ENCODE data around the gene GPS1.

GPS1 gene

DNA sequence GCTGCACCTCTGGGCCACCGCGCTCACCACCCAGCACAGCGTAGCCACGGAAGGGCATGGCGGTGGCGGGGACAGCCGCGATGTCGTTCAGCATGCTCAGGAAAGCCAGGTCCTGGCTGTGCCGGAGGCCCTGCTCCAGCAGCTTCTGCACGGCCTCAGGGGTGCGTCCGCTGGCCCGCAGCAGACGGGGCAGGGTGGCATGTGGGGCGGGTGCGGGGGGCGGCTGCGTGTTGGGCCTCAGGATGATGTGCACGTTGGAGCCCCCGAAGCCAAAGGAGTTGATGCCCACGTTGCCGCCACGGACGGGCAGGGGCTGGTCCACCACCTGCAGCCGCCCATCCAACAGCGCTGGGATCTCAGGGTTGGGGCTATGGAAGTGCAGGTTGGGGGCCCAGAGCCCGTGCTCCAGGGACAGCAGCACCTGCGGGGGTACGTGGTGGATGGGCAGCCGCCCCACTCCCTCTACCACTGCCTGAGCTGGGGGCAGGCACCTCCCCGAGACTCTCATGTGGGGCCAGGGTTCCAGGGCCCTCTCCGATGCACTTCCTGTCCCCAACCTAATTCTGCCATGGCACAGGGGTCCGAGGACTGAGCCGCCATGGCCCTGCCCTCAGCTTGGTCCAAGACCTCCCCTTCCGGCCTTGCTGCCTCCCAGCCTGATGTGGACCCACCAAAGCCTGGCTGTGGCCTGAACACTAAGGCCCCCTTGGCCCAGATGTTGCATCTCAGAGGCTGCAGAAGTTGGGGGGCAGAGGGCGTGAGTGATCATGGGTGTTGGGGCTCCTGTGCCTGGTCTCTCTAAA, 39.8 kb downstream of the GPS1 start:
- Histone ChIP-seq H3K27me3 (replicated peaks; ENCODE audit: control insufficient read depth, insufficient read depth, low read length) (no peaks in the 10 kb centered on the region), H3K36me3 (ENCODE audit: control insufficient read depth, insufficient read depth, low read length) (peaks cover 71% of the 10 kb centered on the region), H3K4me3 (replicated peaks; ENCODE audit: low read depth, low read length) (no peak overlapping the region)
- TF ChIP-seq, protein P1, sequence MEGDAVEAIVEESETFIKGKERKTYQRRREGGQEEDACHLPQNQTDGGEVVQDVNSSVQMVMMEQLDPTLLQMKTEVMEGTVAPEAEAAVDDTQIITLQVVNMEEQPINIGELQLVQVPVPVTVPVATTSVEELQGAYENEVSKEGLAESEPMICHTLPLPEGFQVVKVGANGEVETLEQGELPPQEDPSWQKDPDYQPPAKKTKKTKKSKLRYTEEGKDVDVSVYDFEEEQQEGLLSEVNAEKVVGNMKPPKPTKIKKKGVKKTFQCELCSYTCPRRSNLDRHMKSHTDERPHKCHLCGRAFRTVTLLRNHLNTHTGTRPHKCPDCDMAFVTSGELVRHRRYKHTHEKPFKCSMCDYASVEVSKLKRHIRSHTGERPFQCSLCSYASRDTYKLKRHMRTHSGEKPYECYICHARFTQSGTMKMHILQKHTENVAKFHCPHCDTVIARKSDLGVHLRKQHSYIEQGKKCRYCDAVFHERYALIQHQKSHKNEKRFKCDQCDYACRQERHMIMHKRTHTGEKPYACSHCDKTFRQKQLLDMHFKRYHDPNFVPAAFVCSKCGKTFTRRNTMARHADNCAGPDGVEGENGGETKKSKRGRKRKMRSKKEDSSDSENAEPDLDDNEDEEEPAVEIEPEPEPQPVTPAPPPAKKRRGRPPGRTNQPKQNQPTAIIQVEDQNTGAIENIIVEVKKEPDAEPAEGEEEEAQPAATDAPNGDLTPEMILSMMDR (IDR thresholded peaks at IDR 0.05; ENCODE audit: insufficient read depth, low read length, poor library complexity, severe bottlenecking), result no peak
- no peak for DNase-seq (ENCODE audit: extremely low read depth, insufficient read length)

DNA sequence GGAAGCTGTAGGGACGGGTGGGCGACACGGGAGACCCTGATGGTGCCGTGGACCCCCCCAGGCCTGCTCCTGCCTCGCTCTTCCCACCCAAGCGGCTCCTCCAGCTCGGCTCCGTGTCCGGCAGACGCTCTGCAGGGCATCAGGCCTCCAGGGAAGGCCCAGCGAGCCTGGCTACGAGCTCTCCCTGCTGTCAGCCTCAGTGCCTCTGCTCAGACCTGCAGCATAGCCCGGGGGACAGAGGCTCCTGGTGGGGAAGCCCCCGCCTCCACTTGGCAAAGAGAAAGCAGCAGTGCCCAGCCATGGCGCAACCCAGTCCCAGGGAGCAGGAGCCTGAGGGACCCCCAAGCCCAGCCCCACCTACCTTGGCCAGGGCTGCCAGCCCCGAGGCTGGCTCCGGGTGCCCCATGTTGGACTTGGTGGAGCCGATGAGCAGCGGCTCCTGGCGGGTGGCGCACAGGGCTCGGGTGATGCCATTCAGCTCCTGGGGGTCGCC, 40.4 kb downstream of the GPS1 start:
- TF ChIP-seq, protein P1 (IDR thresholded peaks at IDR 0.05; ENCODE audit: insufficient read depth, low read length, poor library complexity, severe bottlenecking), result no peak
- H3K36me3 ChIP-seq (ENCODE audit: control insufficient read depth, insufficient read depth, low read length), result peaks cover 69% of the 10 kb centered on the region
- DNase-seq (ENCODE audit: extremely low read depth, insufficient read length), result no peak
- H3K4me3 ChIP-seq (replicated peaks; ENCODE audit: low read depth, low read length), result no peak overlapping the region
- no peaks in the 10 kb centered on the region for H3K27me3 ChIP-seq (replicated peaks; ENCODE audit: control insufficient read depth, insufficient read depth, low read length)

DNA sequence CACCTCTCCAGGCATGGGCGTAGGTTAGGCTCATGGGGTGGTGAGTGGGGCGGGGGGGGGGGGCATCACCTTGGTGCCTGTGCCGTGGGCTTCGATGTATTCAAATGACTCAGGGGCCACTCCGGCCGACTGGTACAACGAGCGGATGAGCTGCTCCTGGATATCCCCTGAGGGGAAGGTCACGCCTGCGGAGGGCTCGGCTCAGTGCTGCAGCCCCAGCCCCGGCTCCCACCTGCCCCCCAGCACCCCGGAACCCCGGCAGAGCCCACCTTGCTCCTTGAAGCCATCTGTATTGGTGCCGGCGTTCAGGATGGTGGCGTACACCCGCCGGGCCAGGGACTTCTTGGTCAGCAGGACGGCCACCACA, 40.9 kb downstream of the GPS1 start:
- peaks cover 65% of the 10 kb centered on the region for H3K36me3 ChIP-seq (ENCODE audit: control insufficient read depth, insufficient read depth, low read length)
- DNase-seq (ENCODE audit: extremely low read depth, insufficient read length), result no peak
- TF ChIP-seq, protein P1 (IDR thresholded peaks at IDR 0.05; ENCODE audit: insufficient read depth, low read length, poor library complexity, severe bottlenecking), result no peak
- no peak overlapping the region for H3K4me3 ChIP-seq (replicated peaks; ENCODE audit: low read depth, low read length)
- H3K27me3 ChIP-seq (replicated peaks; ENCODE audit: control insufficient read depth, insufficient read depth, low read length), result no peaks in the 10 kb centered on the region

DNA sequence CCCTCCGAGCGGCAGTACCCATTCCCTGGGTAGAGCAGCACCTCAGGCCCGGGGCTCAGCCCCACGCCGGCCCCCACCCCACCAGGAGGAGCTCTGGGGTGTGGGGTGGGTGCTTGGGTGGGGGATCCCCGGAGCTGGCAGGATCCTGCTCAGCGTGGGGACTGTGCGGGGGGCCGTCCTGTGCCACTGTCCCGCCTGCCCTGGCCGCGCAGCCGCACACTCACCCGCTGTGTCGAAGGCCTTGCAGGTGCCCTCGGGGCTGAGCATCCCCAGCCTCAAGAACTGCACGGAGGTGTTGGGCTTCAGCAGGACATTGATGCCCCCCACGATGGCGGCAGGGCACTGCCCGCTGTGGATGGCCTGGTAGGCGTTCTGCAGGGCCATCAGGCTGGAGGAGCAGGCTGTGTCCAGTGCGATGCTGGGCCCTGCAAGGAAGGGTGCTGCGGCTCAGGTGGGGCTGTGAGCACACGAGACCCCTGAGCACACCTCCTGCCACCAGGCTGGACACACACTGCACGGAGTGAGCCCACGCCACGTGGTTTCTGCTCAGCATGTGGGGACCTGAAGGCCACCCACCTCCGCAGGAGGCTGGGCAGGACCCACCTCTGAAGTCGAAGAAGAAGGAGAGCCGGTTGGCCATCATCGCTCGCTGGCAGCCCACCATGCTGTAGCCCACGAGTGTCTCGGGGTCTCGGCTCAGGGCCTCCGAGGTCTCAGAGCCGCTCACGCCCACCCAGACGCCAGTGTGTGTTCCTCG, 41.5 kb downstream of the GPS1 start:
- H3K27me3 ChIP-seq (replicated peaks; ENCODE audit: control insufficient read depth, insufficient read depth, low read length), result no peaks in the 10 kb centered on the region
- H3K4me3 ChIP-seq (replicated peaks; ENCODE audit: low read depth, low read length), result no peak overlapping the region
- peak; percentile 17 for DNase-seq (ENCODE audit: extremely low read depth, insufficient read length)
- peaks cover 59% of the 10 kb centered on the region for H3K36me3 ChIP-seq (ENCODE audit: control insufficient read depth, insufficient read depth, low read length)
- TF ChIP-seq, protein P1 (IDR thresholded peaks at IDR 0.05; ENCODE audit: insufficient read depth, low read length, poor library complexity, severe bottlenecking), result no peak

DNA sequence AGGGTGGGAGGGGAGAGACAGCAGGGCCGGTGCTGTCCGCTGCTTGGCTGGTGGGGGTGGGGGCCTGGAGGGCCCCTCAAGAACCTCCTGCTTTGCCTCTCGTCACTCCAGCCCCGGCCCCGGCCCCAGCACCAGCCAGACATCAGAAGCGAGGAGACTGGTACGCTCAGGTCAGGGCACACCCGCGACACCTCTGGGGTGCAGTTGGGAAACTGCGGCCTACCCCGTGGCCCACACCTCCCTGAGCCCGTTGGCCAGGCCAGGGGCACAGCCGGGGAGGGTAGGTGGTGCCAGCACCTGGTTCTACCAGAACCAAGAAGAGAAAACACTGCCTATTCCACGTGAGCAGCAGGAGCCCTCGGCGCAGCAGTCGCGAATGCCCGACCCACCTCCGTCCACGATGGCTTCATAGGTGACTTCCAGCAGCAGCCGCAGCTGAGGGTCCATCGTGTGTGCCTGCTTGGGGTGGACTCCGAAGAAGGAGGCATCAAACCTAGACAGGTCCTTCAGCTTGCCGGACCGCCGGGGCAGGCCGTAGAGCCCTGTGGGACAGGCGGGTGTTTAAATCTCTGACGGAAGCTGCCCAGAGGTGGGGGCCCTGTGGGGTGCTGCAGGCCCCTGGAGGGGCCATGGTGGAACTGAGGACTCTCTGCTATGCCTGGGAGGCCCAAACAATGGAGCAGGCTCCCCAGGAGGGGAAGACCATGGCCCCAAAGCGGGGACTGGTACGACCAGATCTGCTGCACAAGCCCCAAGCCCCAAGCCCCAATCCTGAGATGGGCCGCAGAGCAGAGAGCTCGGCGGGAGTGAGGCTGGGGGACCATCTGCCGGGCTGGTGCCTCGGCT, 43.5 kb downstream of the GPS1 start:
- TF ChIP-seq, protein P1 (IDR thresholded peaks at IDR 0.05; ENCODE audit: insufficient read depth, low read length, poor library complexity, severe bottlenecking), result no peak
- H3K27me3 ChIP-seq (replicated peaks; ENCODE audit: control insufficient read depth, insufficient read depth, low read length), result no peaks in the 10 kb centered on the region
- peaks cover 46% of the 10 kb centered on the region for H3K36me3 ChIP-seq (ENCODE audit: control insufficient read depth, insufficient read depth, low read length)
- no peak overlapping the region for H3K4me3 ChIP-seq (replicated peaks; ENCODE audit: low read depth, low read length)
- DNase-seq (ENCODE audit: extremely low read depth, insufficient read length), result peak; percentile 21
